ENCODE results near the gene CEBPE. TPM values are rescaled to one million over a fixed set of nuclear protein-coding genes. Genes with fewer than 3 reads are reported as not detected.
A peak's percentile ranks its signal among the peaks of the same experiment; 100 is the strongest.

Gene CEBPE
- total RNA-seq, 1 experiment from 2014 or later = not detected

DNA sequence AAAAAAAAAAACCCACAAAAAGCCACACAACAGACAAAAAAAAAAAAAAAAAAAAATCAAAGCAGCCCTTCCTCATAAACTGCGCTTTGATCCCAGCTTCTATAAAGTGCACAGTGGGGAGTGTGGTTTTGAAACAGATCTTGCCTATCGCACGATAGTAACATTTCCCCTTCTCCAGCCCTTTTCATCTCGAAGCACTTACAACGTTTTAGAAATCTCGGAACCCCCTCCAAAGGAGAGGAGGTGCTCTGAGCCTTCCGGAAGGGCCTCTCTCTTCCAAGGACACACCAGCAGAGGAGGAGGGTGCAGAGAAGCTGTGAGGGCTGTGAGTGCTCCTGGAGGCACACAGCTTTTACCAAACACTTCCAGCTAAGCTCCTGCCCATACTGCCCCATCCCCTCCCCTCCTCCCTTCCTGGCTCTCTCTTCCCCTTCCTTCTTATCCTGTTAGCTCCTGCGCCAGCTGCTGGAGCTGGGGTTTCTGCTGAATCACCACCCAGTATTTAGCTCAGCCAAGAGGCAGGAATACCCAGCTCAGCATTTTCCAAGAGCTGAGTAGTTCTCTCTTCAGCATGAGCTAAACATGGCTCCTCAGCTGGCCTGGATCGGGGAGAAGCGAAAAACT lies 36.0 kb upstream of the CEBPE start:
- peak; percentile 64 for DNase-seq (ENCODE audit: unreplicated experiment)
- TF ChIP-seq, protein P1, sequence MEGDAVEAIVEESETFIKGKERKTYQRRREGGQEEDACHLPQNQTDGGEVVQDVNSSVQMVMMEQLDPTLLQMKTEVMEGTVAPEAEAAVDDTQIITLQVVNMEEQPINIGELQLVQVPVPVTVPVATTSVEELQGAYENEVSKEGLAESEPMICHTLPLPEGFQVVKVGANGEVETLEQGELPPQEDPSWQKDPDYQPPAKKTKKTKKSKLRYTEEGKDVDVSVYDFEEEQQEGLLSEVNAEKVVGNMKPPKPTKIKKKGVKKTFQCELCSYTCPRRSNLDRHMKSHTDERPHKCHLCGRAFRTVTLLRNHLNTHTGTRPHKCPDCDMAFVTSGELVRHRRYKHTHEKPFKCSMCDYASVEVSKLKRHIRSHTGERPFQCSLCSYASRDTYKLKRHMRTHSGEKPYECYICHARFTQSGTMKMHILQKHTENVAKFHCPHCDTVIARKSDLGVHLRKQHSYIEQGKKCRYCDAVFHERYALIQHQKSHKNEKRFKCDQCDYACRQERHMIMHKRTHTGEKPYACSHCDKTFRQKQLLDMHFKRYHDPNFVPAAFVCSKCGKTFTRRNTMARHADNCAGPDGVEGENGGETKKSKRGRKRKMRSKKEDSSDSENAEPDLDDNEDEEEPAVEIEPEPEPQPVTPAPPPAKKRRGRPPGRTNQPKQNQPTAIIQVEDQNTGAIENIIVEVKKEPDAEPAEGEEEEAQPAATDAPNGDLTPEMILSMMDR (IDR thresholded peaks at IDR 0.05; ENCODE audit: unreplicated experiment) = no peak
- no TSS peak for BruUV-seq (replicated peaks)
- CTCF ChIA-PET = interaction anchor here (0.8 to 4.3 kb wide), 9 partner anchors 13 to 35 kb away, joined by 4 to 35 read pairs (median 6); no protein-coding TSS in a partner anchor
- H3K4me1 Mint-ChIP-seq (ENCODE audit: insufficient read depth, unreplicated experiment) = peaks cover 37% of the 10 kb centered on the region
- peak overlapping the region; percentile 49 for H3K27ac Mint-ChIP-seq (ENCODE audit: low read depth, unreplicated experiment)
- peak overlapping the region; percentile 52 for H3K4me3 Mint-ChIP-seq (ENCODE audit: unreplicated experiment)
- H3K27me3 Mint-ChIP-seq (ENCODE audit: insufficient read depth, unreplicated experiment) = no peaks in the 10 kb centered on the region
- no peaks in the 10 kb centered on the region for H3K36me3 Mint-ChIP-seq (ENCODE audit: insufficient read depth, unreplicated experiment)
- intact Hi-C loops (cut with micrococcal nuclease) = loop anchor here (2.0 kb wide), 2 partner anchors 34 to 60 kb away; partner anchors contain the start of genes ACIN1 and C14orf119
- no peaks in the 10 kb centered on the region for H3K9me3 Mint-ChIP-seq (ENCODE audit: unreplicated experiment)
- POLR2A ChIA-PET = interaction anchor here (0.6 to 4.0 kb wide), 12 partner anchors 9 to 1644 kb away, joined by 3 to 32 read pairs (median 7); partner anchors contain the start of genes ACIN1, C14orf119 and METTL3

DNA sequence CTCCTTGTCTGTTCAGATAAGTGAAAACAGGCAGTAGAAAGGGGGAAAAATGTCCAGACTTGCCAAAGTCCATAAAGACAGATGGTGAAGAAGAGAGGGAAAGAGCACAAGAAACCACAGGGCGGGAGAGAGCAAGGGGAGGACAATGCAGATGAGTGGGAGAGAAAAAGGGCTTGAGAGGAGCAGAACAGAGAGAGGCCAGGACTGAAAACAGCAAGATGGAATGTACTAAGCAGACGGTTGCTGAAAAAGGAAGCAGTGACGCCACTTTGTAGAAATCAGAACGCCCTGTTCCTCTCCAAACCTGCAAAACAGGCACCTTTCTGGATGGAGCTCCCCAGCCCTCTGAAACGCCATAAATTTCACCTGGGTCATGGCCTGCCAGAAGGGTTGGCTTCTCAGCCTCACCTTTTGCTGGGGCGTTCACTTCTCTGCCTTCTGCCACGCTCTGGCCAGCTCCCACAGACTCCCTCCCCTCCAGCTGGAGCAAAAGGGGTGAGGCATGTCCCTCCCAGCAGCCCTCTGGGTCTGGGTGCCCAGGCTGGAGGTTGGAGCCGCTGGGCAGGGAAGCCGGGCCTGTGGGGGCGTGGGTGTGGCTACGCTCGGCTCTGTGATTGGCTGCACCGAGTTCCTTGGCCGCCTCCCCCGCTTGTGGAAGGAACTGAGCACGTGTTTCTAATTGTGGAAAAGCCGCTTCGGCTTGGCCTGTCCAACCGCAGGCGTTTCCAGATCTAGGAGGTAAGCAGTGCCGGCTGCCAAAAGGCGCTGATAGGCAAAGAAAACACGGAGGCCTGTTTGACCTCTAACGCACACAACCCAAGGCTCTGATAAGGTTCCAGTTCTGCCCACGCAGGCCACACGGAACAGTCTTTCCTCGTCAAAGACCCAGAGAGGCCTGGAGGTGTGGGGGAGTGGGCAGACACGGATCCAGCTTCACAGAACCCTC lies 35.1 kb upstream of the CEBPE start:
- no peaks in the 10 kb centered on the region for H3K27me3 Mint-ChIP-seq (ENCODE audit: insufficient read depth, unreplicated experiment)
- TF ChIP-seq, protein P1 (IDR thresholded peaks at IDR 0.05; ENCODE audit: unreplicated experiment) = no peak
- ChIA-PET CTCF (interaction anchor here (0.7 to 4.3 kb wide), 10 partner anchors 12 to 182 kb away, joined by 3 to 35 read pairs (median 6); no protein-coding TSS in a partner anchor), POLR2A (interaction anchor here (0.7 to 4.0 kb wide), 13 partner anchors 8 to 236 kb away, joined by 3 to 32 read pairs (median 6); partner anchors contain the start of genes ACIN1 and C14orf119)
- DNase-seq (ENCODE audit: unreplicated experiment) = peak; percentile 79
- peak overlapping the region; percentile 52 for H3K4me3 Mint-ChIP-seq (ENCODE audit: unreplicated experiment)
- peak overlapping the region; percentile 49 for H3K27ac Mint-ChIP-seq (ENCODE audit: low read depth, unreplicated experiment)
- BruUV-seq (replicated peaks) = TSS peak; percentile 19
- peaks cover 37% of the 10 kb centered on the region for H3K4me1 Mint-ChIP-seq (ENCODE audit: insufficient read depth, unreplicated experiment)
- H3K9me3 Mint-ChIP-seq (ENCODE audit: unreplicated experiment) = no peaks in the 10 kb centered on the region
- no peaks in the 10 kb centered on the region for H3K36me3 Mint-ChIP-seq (ENCODE audit: insufficient read depth, unreplicated experiment)
- intact Hi-C loops (cut with micrococcal nuclease) = loop anchor here (2.0 kb wide), 2 partner anchors 33 to 59 kb away; partner anchors contain the start of genes ACIN1 and C14orf119

DNA sequence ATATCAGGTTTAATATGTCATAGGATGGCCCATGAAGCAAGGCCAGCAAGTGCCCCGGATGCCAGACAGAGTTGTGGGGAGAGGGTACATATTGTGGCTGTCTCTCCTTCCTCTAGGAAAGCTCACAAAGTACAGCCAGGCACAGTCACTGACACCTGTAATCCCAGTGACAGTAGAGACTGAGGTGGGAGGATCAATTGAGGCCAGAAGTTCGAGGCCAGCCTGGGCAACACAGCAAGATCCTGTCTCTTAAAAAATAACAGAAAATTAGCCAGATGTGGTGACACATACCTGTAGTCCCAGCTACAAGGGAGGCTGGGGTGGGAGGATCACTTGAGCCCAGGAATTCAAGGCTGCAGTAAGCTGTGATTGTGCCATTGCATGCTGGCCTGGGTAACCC lies 32.3 kb upstream of the CEBPE start:
- intact Hi-C loops (cut with micrococcal nuclease) = no loop called here
- Mint-ChIP-seq H3K27ac (ENCODE audit: low read depth, unreplicated experiment) (no peak overlapping the region), H3K9me3 (ENCODE audit: unreplicated experiment) (no peaks in the 10 kb centered on the region), H3K4me1 (ENCODE audit: insufficient read depth, unreplicated experiment) (peaks cover 46% of the 10 kb centered on the region), H3K4me3 (ENCODE audit: unreplicated experiment) (no peak overlapping the region), H3K36me3 (ENCODE audit: insufficient read depth, unreplicated experiment) (no peaks in the 10 kb centered on the region), H3K27me3 (ENCODE audit: insufficient read depth, unreplicated experiment) (no peaks in the 10 kb centered on the region)
- DNase-seq (ENCODE audit: unreplicated experiment) = no peak
- TF ChIP-seq, protein P1 (IDR thresholded peaks at IDR 0.05; ENCODE audit: unreplicated experiment) = no peak
- no TSS peak for BruUV-seq (replicated peaks)
- CTCF ChIA-PET = interaction anchor here (0.6 to 2.9 kb wide), 6 partner anchors 9 to 168 kb away, joined by 3 to 14 read pairs (median 7); no protein-coding TSS in a partner anchor
- POLR2A ChIA-PET = interaction anchor here (0.9 to 2.2 kb wide), 5 partner anchors 9 to 25 kb away, joined by 3 to 7 read pairs (median 5); no protein-coding TSS in a partner anchor
